Measurements from ENCODE around the gene NTN1. TPM values are rescaled to one million over a fixed set of nuclear protein-coding genes. Genes with fewer than 3 reads are reported as not detected.

NTN1 gene
- total and polyA plus RNA-seq, 12 donors, result 3.0 to 38.7 (median 15.8) TPM

DNA sequence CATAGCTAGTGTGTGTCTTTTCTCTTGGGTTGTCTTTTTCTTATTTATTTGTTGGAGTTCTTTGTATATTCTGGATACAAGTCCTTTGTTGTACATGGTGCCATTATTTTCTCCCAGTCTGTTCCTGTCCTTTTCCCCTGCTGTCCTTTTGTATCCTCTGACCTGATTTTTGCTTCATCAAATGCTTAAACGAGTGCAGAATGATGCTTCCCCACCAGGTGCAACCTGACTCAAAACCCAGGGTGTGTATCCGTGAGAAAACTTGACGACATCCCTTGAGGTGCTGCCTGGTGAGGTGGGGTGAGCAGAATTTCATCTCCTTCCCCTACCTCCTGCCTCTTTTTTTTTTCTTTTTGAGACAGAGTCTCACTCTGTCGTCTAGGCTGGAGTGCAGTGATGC lies 88.6 kb downstream of the NTN1 start:
- Histone ChIP-seq H3K27ac (no peak overlapping the region), H3K4me3 (no peak overlapping the region), H3K27me3 (peaks cover 0 to 4% (median 0%) of the 10 kb centered on the region in 7 donors), H3K4me1 (peaks cover 0 to 7% (median under 1%) of the 10 kb centered on the region in 9 donors), H3K9me3 (no peaks in the 10 kb centered on the region), H3K36me3 (no peaks in the 10 kb centered on the region)
- DNase-seq (no peak), ATAC-seq (no peak)
- intact Hi-C loops (cut with DNase I), result loop anchor here in 3 of 10 donors (10.0 kb wide), 2 partner anchors 55 to 85 kb away; partner anchors contain the start of gene NTN1 (in 2 of the 3)
- TF ChIP-seq, protein P1, sequence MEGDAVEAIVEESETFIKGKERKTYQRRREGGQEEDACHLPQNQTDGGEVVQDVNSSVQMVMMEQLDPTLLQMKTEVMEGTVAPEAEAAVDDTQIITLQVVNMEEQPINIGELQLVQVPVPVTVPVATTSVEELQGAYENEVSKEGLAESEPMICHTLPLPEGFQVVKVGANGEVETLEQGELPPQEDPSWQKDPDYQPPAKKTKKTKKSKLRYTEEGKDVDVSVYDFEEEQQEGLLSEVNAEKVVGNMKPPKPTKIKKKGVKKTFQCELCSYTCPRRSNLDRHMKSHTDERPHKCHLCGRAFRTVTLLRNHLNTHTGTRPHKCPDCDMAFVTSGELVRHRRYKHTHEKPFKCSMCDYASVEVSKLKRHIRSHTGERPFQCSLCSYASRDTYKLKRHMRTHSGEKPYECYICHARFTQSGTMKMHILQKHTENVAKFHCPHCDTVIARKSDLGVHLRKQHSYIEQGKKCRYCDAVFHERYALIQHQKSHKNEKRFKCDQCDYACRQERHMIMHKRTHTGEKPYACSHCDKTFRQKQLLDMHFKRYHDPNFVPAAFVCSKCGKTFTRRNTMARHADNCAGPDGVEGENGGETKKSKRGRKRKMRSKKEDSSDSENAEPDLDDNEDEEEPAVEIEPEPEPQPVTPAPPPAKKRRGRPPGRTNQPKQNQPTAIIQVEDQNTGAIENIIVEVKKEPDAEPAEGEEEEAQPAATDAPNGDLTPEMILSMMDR (IDR thresholded peaks at IDR 0.05), result no peak
- WGBS, 2 donors, result 70 to 82% methylated on average over 4 of the region's 4 CpGs

- Histone ChIP-seq H3K9me3 (no peaks in the 10 kb centered on the region), H3K4me1 (peaks cover 0 to 8% (median 6%) of the 10 kb centered on the region in 9 donors), H3K4me3 (no peak overlapping the region), H3K27ac (no peak overlapping the region), H3K36me3 (no peaks in the 10 kb centered on the region), H3K27me3 (peaks cover 0 to 4% (median 0%) of the 10 kb centered on the region in 7 donors)
- no peak for DNase-seq
- no peak for ATAC-seq
- TF ChIP-seq, protein P1 (IDR thresholded peaks at IDR 0.05), result no peak
- 92 to 93% methylated on average over 7 of the region's 7 CpGs for WGBS, 2 donors
- intact Hi-C loops (cut with DNase I), result no loop called here
These were observed 89.2 kb downstream of the NTN1 start for GRCh38 chr17:9110501-9110900.

- Histone ChIP-seq H3K4me3 (peak overlapping the region in 9 of 10 donors; percentile 15 to 46 (median 38)), H3K27me3 (peaks cover 0 to 6% (median 0%) of the 10 kb centered on the region in 7 donors), H3K4me1 (peaks cover 0 to 15% (median 9%) of the 10 kb centered on the region in 9 donors), H3K27ac (peak overlapping the region in 6 of 10 donors; percentile 30 to 70 (median 54)), H3K36me3 (no peaks in the 10 kb centered on the region), H3K9me3 (peaks cover 0 to 11% (median 0%) of the 10 kb centered on the region in 11 donors)
- peak; percentile 77 to 93 (median 89) for ATAC-seq
- peak; percentile 66 to 70 for DNase-seq
- intact Hi-C loops (cut with DNase I), result no loop called here
- TF ChIP-seq, protein P1 (IDR thresholded peaks at IDR 0.05), result peak in 7 of 9 donors; percentile 31 to 62 (median 46)
- WGBS, 2 donors, result 25 to 34% methylated on average over 41 of the region's 41 CpGs
These were observed 94.2 kb downstream of the NTN1 start for GRCh38 chr17:9115214-9116191.

DNA sequence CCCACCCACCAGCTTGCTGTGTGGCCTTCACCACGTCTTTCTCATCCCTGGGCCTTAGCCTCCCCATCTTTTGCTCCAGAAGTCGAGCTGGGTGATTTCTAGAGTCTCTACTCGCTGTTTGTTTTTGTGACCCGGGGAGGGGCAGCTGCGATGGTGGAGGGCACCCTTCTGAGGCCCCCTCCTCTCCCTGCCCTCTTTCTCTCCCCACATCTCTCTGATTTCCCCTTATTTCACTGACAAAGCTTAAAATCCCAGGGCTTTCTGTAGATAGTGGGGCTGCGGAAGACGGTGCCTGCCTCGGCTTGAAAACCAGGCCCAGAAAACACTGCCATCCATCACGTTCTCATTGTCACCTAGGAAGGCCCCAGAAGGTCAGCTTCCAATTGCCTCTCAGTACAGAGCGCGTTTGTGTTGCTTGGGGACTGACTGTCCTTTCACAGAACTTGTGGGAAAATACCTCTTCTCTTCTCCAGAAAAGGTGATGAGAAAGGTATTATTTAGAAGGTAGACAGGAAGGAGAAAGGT lies 95.1 kb downstream of the NTN1 start:
- H3K4me1 ChIP-seq, result peaks cover 0 to 15% (median 9%) of the 10 kb centered on the region in 9 donors
- 75 to 78% methylated on average over 11 of the region's 11 CpGs for WGBS, 2 donors
- DNase-seq, result no peak
- ATAC-seq, result no peak
- no peaks in the 10 kb centered on the region for H3K36me3 ChIP-seq
- peaks cover 0 to 6% (median 0%) of the 10 kb centered on the region in 7 donors for H3K27me3 ChIP-seq
- H3K27ac ChIP-seq, result no peak overlapping the region
- H3K4me3 ChIP-seq, result no peak overlapping the region
- H3K9me3 ChIP-seq, result peaks cover 0 to 11% (median 0%) of the 10 kb centered on the region in 11 donors
- intact Hi-C loops (cut with DNase I), result no loop called here
- TF ChIP-seq, protein P1 (IDR thresholded peaks at IDR 0.05), result no peak

Measured in heart right ventricle (tissue), 16 donors.